ENCODE results near the gene XYLT1.

XYLT1 gene

GRCh38 chr16:17366299-17366961 lies 104.3 kb downstream of the XYLT1 start:
- H3K4me2 ChIP-seq: no peak overlapping the region
- H3K27ac ChIP-seq: no peak overlapping the region
- H3K27me3 ChIP-seq (ENCODE audit: insufficient read depth, low read depth): no peaks in the 10 kb centered on the region
- TF ChIP-seq CTCF (conservative IDR thresholded peaks at IDR 0.05; ENCODE audit: low read depth, low read length): no peak
- H3K9ac ChIP-seq: no peak overlapping the region
- no peaks in the 10 kb centered on the region for H3K4me1 ChIP-seq (ENCODE audit: low read depth, poor library complexity, severe bottlenecking)
- no peaks in the 10 kb centered on the region for H4K20me1 ChIP-seq (ENCODE audit: insufficient read depth)
- H3K4me3 ChIP-seq (IDR thresholded peaks at IDR 0.05; ENCODE audit: insufficient read depth, low read depth, low read length): no peak overlapping the region
- H3K36me3 ChIP-seq (ENCODE audit: insufficient read depth): no peaks in the 10 kb centered on the region
- no peaks in the 10 kb centered on the region for H3K79me2 ChIP-seq (ENCODE audit: insufficient read depth, low read depth)
- no peak overlapping the region for H2AFZ ChIP-seq (ENCODE audit: low read depth)

DNA sequence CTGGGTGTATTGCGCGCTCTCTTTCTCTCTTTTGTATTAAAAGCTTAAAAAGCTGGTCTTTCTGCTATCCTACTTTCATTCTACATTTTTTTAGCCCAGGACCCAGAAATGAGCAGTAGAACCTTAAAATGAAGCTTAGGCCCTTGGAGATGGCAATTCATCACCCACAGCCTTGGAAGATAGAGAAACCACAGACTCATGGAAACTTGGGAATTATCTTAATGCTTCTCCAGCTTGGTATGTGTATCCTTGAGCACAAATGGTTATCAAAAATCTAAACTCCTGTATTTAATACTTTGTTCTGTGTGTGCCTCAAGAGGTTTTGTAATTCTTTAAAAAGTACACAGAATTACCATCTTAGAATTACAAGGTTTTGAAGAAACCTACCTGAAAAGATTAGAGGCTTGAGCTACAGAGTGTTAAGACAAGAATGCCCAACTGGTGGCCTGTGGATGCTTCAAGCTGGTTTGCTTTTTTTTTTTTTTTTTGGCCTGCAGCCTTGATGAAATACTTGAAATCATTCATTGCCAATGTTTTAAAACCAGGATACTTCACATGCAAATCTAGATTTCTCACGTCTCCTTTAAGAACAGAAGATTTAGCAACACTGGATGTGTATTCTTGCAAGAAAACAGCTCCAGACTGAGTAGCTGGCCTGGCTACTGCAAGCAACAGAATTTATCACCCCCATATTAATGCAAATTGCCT lies 105.0 kb downstream of the XYLT1 start:
- Histone ChIP-seq H3K4me3 (IDR thresholded peaks at IDR 0.05; ENCODE audit: insufficient read depth, low read depth, low read length) (no peak overlapping the region), H2AFZ (ENCODE audit: low read depth) (no peak overlapping the region), H4K20me1 (ENCODE audit: insufficient read depth) (no peaks in the 10 kb centered on the region), H3K9ac (no peak overlapping the region), H3K36me3 (ENCODE audit: insufficient read depth) (no peaks in the 10 kb centered on the region), H3K27ac (no peak overlapping the region), H3K4me1 (ENCODE audit: low read depth, poor library complexity, severe bottlenecking) (no peaks in the 10 kb centered on the region), H3K27me3 (ENCODE audit: insufficient read depth, low read depth) (no peaks in the 10 kb centered on the region), H3K79me2 (ENCODE audit: insufficient read depth, low read depth) (no peaks in the 10 kb centered on the region; the same call in 1 of the 2 replicates), H3K4me2 (no peak overlapping the region)
- no peak for TF ChIP-seq CTCF (conservative IDR thresholded peaks at IDR 0.05; ENCODE audit: low read depth, low read length)

DNA sequence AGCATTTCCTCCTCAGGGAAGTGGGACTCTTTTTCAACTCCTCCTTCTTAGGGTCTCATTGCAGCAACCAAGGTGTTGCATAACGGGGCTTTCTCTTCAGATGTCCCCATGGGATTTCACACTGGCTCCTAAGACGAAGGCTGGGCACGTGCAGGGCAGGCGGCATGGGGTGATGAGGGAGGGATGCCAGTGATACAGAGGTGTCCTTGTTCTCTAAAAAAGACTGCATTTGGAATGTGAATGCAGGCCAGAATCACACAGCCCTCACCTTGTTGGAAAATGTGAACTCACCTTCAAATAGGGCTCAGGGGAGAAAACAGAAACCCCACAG lies 105.6 kb downstream of the XYLT1 start:
- Histone ChIP-seq H2AFZ (ENCODE audit: low read depth) (no peak overlapping the region), H4K20me1 (ENCODE audit: insufficient read depth) (no peaks in the 10 kb centered on the region), H3K4me2 (no peak overlapping the region)

More for the DNA sequence above, 105.6 kb downstream of the XYLT1 start:
- Histone ChIP-seq H3K9ac (no peak overlapping the region), H3K79me2 (ENCODE audit: insufficient read depth, low read depth) (no peaks in the 10 kb centered on the region; the same call in 1 of the 2 replicates), H3K27me3 (ENCODE audit: insufficient read depth, low read depth) (no peaks in the 10 kb centered on the region), H3K4me3 (IDR thresholded peaks at IDR 0.05; ENCODE audit: insufficient read depth, low read depth, low read length) (no peak overlapping the region), H3K27ac (no peak overlapping the region), H3K4me1 (ENCODE audit: low read depth, poor library complexity, severe bottlenecking) (no peaks in the 10 kb centered on the region), H3K36me3 (ENCODE audit: insufficient read depth) (no peaks in the 10 kb centered on the region)
- no peak for TF ChIP-seq CTCF (conservative IDR thresholded peaks at IDR 0.05; ENCODE audit: low read depth, low read length)
